NCI-H2081 (cell line): ENCODE measurements around the gene KCNK16.
A peak's percentile ranks its signal among the peaks of the same experiment; 100 is the strongest.

ENCODE experiments used
- DNase-seq, 2 experiments: peaks; one replicate each; lab custom pipeline; 2025; lab: John Stamatoyannopoulos, UW

Gene KCNK16

GRCh38 chr6:39341937-39342336 lies 19.4 kb upstream of the KCNK16 start:
- DNase-seq: no peak

- no peak for DNase-seq
Measured at GRCh38 chr6:39341352-39341751, 18.9 kb upstream of the KCNK16 start.

GRCh38 chr6:39339868-39340550 lies 17.5 kb upstream of the KCNK16 start:
- DNase-seq: peak; percentile 80 to 91

GRCh38 chr6:39339096-39339867 lies 16.8 kb upstream of the KCNK16 start:
- no peak for DNase-seq

GRCh38 chr6:39338397-39338796 lies 15.9 kb upstream of the KCNK16 start:
- no peak for DNase-seq

- no peak for DNase-seq
Measured at GRCh38 chr6:39335780-39336545, 13.5 kb upstream of the KCNK16 start.

GRCh38 chr6:39333644-39334438 lies 11.3 kb upstream of the KCNK16 start:
- DNase-seq: no peak

GRCh38 chr6:39330476-39330875 lies 8.0 kb upstream of the KCNK16 start:
- DNase-seq: peak in 1 of 2 experiments; percentile 52

- DNase-seq: peak in 1 of 2 experiments; percentile 31
Measured at GRCh38 chr6:39330057-39330456, 7.6 kb upstream of the KCNK16 start.

GRCh38 chr6:39328066-39328465 lies 5.6 kb upstream of the KCNK16 start:
- no peak for DNase-seq

- DNase-seq: no peak
Measured at GRCh38 chr6:39327507-39327906, 5.0 kb upstream of the KCNK16 start.

- no peak for DNase-seq
Measured at GRCh38 chr6:39321761-39322160, 741 bp downstream of the KCNK16 start.

- no peak for DNase-seq
Measured at GRCh38 chr6:39320363-39320984, 2.0 kb downstream of the KCNK16 start.

GRCh38 chr6:39319621-39320362 lies 2.7 kb downstream of the KCNK16 start:
- no peak for DNase-seq

GRCh38 chr6:39317256-39317655 lies 5.2 kb downstream of the KCNK16 start:
- DNase-seq: no peak

- DNase-seq: no peak
Measured at GRCh38 chr6:39314273-39314795, 8.2 kb downstream of the KCNK16 start, which contains the start of gene KCNK17. Gene KCNK17, minus strand, starts transcription at chr6:39314419. Its CDS starts 99 bp downstream, at chr6:39314320.

GRCh38 chr6:39313526-39314272 lies 8.8 kb downstream of the KCNK16 start:
- no peak for DNase-seq

- no peak for DNase-seq
Measured at GRCh38 chr6:39312912-39313525, 9.5 kb downstream of the KCNK16 start.

GRCh38 chr6:39310542-39310941 lies 12.0 kb downstream of the KCNK16 start:
- no peak for DNase-seq
